OCI-LY7 (cell line): ENCODE measurements around the gene BORCS8. TPM values are rescaled to one million over a fixed set of nuclear protein-coding genes. Genes with fewer than 3 reads are reported as not detected.

Source experiments
- BruUV-seq: library from RNA; stranded (reverse); fragments of 400-500 nt; replicated peaks from 2 replicates; lab custom pipeline; 2021; lab: Mats Ljungman, UMichigan
- CTCF ChIA-PET: fragments of 300-600 bp; sonication (Branson Sonifier 250); formaldehyde crosslinking; loops from one replicate; lab custom pipeline; 2022; ENCODE audit warnings: antibody characterized with exemption; ENCODE audit not compliant: unreplicated experiment; lab: Charles Lee
- POLR2A ChIA-PET: fragments of 300-600 bp; sonication (Branson Sonifier 250); formaldehyde crosslinking; loops from one replicate; lab custom pipeline; 2022; ENCODE audit warnings: antibody characterized with exemption; lab: Charles Lee
- DNase-seq: peaks from one replicate; pipeline ENCODE4 v3.0.0-alpha.2; 2015; ENCODE audit warnings: low spot score
- H2AFZ ChIP-seq: fragments of 200-600 bp; sonication (generic), shearing (Covaris generic); 2 replicates; pipeline ENCODE4 v1.6.1; 2014; ENCODE audit warnings: mild to moderate bottlenecking, antibody characterized with exemption, low read length, moderate library complexity
- H3K27ac ChIP-seq: fragments of 200-600 bp; sonication (generic); 2 replicates; pipeline ENCODE4 v1.5.1; 2014; ENCODE audit warnings: mixed run types, low read depth, mild to moderate bottlenecking, moderate library complexity, low read length, inconsistent platforms; ENCODE audit not compliant: poor library complexity, severe bottlenecking
- H3K36me3 ChIP-seq: fragments of 200-600 bp; sonication (generic); 2 replicates; pipeline ENCODE4 v1.6.1; 2014; ENCODE audit warnings: mild to moderate bottlenecking, antibody characterized with exemption, low read length, moderate library complexity, mixed read lengths; ENCODE audit not compliant: insufficient read depth
- H3K4me1 ChIP-seq: fragments of 200-600 bp; sonication (generic); 2 replicates; pipeline ENCODE4 v1.5.1; 2014; ENCODE audit warnings: mild to moderate bottlenecking, low read length; ENCODE audit not compliant: insufficient read depth, poor library complexity, severe bottlenecking
- H3K4me2 ChIP-seq: fragments of 200-600 bp; sonication (generic); 2 replicates; pipeline ENCODE4 v1.6.1; 2014; ENCODE audit warnings: mild to moderate bottlenecking, low read length
- H3K4me3 ChIP-seq: fragments of 200-600 bp; sonication (generic); 2 replicates; pipeline ENCODE4 v1.5.1; 2014; ENCODE audit warnings: mild to moderate bottlenecking, low read depth, low read length; ENCODE audit not compliant: poor library complexity, severe bottlenecking
- H3K79me2 ChIP-seq: fragments of 200-600 bp; sonication (generic); 2 replicates; pipeline ENCODE4 v1.6.1; 2016; ENCODE audit warnings: low read depth, mild to moderate bottlenecking, low read length, moderate library complexity, mixed read lengths; ENCODE audit not compliant: insufficient read depth
- H3K9me2 ChIP-seq: fragments of 200-600 bp; sonication (generic); 2 replicates; pipeline ENCODE4 v1.6.1; 2016; ENCODE audit warnings: mild to moderate bottlenecking, low read length, mixed read lengths; ENCODE audit not compliant: insufficient read depth
- H3K9me3 ChIP-seq: fragments of 200-600 bp; sonication (generic); 2 replicates; pipeline ENCODE4 v1.6.1; 2014; ENCODE audit warnings: mild to moderate bottlenecking, mixed run types, low read length, mixed read lengths
- H4K20me1 ChIP-seq: fragments of 200-600 bp; sonication (generic); 2 replicates; pipeline ENCODE4 v1.6.1; 2014; ENCODE audit warnings: mild to moderate bottlenecking, antibody characterized with exemption, low read length, moderate library complexity, mixed read lengths; ENCODE audit not compliant: insufficient read depth
- EZH2phosphoT487 ChIP-seq: fragments of 200-600 bp; sonication (generic); IDR thresholded peaks from 2 replicates; pipeline ENCODE4 v1.6.1; 2018; ENCODE audit warnings: low read depth, borderline replicate concordance, mild to moderate bottlenecking, mixed run types, antibody characterized with exemption, low read length, moderate library complexity, mixed read lengths
- intact Hi-C: fragments of 100-400 bp; cut with micrococcal nuclease; formaldehyde crosslinking; loops from one replicate; pipeline ENCODE4 v1.10.0; 2022; ENCODE audit not compliant: unreplicated experiment
- total RNA-seq, 2 experiments: library from RNA; depleted of rRNA in 1 of 2; stranded (reverse); fragments of >200 nt in 1 of 2; shearing (Covaris generic) in 1 of 2; gene quantifications; 2 replicates each; pipeline ENCODE4 v1.2.3, GENCODE V29; 2014 to 2022
- TF ChIP-seq, protein P1 (sequence below): fragments of 200-600 bp; sonication (generic); conservative IDR thresholded peaks from 2 replicates; pipeline ENCODE4 v1.5.1; 2014; ENCODE audit warnings: mild to moderate bottlenecking, antibody characterized with exemption, low read length, moderate library complexity, mixed read lengths

The BORCS8 gene
- total RNA-seq, 2 experiments from 2014 or later, result 39.8 to 40.2 TPM

DNA sequence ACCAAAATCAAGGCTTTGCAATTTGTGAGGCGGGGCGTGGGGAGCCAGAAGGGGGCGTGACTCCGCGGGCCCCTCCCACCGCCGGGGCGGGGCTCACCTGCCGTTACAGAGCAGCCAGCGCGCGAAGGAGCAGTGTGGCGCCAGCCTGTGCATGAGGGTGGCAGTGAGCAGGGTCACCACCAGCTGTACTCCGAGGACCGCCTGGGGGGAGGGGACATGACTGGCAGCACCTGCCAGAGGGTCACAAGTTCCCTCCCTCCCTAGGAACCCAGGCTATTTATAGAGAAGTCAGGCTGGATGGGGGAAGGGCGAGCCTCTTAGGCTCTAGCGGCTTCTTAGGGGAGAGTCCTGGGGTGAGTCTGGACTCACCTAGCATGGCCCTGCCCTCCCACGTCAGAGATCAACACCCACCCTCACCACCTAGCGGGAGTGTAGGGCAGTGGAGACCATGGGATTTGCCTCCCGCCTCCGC lies 57.2 kb downstream of the BORCS8 start:
- H3K4me2 ChIP-seq, result peak overlapping the region; percentile 35
- intact Hi-C loops, result no loop called here
- POLR2A ChIA-PET, result no interaction called here

DNA sequence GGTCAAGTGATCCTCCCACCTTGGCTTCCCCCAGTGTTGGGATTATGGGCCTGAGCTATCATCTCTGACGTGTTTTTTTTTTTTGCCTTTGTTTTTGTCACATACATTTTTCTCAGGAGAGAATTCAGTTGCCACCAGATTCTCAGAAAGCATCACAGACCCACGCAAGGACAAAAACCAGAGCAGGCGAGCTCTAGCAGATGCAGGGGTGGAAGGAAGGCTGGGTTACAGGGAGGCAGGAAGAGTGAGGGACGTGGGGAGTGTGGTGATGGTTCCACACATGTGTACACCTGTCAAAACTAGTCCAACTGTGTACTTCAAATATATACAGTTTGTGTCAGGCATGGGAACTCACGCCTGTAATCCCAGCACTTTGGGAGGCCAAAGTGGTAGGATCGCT lies 58.0 kb downstream of the BORCS8 start:
- DNase-seq, result no peak
- ChIA-PET POLR2A (interaction anchor here (0.7 kb wide), 1 partner anchor 30 kb away, joined by 3 read pairs; no protein-coding TSS in a partner anchor), CTCF (no interaction called here)
- no peak overlapping the region for H3K4me2 ChIP-seq
- H3K27ac ChIP-seq, result no peak overlapping the region
- H3K4me3 ChIP-seq, result no peak overlapping the region
- intact Hi-C loops, result no loop called here
- BruUV-seq, result no TSS peak
- H4K20me1 ChIP-seq, result no peaks in the 10 kb centered on the region
- peaks cover 10% of the 10 kb centered on the region; the same call in 1 of the 2 replicates for H3K79me2 ChIP-seq
- H3K4me1 ChIP-seq, result peaks cover 15% of the 10 kb centered on the region
- peaks cover 5% of the 10 kb centered on the region; the same call in 1 of the 2 replicates for H3K9me3 ChIP-seq
- H3K36me3 ChIP-seq, result peaks cover 33% of the 10 kb centered on the region
- TF ChIP-seq, protein P1, sequence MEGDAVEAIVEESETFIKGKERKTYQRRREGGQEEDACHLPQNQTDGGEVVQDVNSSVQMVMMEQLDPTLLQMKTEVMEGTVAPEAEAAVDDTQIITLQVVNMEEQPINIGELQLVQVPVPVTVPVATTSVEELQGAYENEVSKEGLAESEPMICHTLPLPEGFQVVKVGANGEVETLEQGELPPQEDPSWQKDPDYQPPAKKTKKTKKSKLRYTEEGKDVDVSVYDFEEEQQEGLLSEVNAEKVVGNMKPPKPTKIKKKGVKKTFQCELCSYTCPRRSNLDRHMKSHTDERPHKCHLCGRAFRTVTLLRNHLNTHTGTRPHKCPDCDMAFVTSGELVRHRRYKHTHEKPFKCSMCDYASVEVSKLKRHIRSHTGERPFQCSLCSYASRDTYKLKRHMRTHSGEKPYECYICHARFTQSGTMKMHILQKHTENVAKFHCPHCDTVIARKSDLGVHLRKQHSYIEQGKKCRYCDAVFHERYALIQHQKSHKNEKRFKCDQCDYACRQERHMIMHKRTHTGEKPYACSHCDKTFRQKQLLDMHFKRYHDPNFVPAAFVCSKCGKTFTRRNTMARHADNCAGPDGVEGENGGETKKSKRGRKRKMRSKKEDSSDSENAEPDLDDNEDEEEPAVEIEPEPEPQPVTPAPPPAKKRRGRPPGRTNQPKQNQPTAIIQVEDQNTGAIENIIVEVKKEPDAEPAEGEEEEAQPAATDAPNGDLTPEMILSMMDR, result no peak
- TF ChIP-seq EZH2phosphoT487, result no peak
- no peak overlapping the region for H2AFZ ChIP-seq
- no peaks in the 10 kb centered on the region for H3K9me2 ChIP-seq

More for the DNA sequence above, 57.2 kb downstream of the BORCS8 start:
- no peak overlapping the region for H2AFZ ChIP-seq
- no peak overlapping the region for H3K27ac ChIP-seq
- H3K36me3 ChIP-seq, result peaks cover 33% of the 10 kb centered on the region
- no peak overlapping the region for H3K4me3 ChIP-seq
- TF ChIP-seq EZH2phosphoT487, result no peak
- TF ChIP-seq, protein P1, result 0 out of 2 replicates have a peak, but pooled peaks have one; percentile 12
- peaks cover 15% of the 10 kb centered on the region for H3K4me1 ChIP-seq
- peaks cover 10% of the 10 kb centered on the region; the same call in 1 of the 2 replicates for H3K79me2 ChIP-seq
- no TSS peak for BruUV-seq
- CTCF ChIA-PET, result no interaction called here
- DNase-seq, result peak; percentile 52
- H3K9me3 ChIP-seq, result peaks cover 5% of the 10 kb centered on the region; the same call in 1 of the 2 replicates
- no peaks in the 10 kb centered on the region for H4K20me1 ChIP-seq
- H3K9me2 ChIP-seq, result no peaks in the 10 kb centered on the region

DNA sequence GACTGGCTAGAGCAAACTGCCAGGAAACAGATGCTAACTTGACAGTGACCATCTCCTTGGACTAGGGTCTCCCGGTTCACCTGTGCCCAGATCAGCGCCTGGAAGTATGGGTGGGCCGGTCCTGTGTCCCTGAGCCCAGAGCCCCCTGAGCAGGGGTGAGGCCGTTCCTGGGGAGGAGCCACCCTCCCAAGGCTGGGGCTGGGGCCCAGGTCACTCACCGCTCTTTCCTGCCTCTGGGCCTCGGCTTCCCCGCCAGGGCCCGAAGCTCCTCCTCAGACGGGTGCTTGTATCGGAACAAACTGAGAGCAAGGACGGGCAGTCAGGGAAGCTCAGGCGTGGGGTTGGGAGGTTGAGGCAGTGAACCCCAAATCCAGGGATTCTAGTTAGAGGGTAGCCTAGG lies 59.0 kb downstream of the BORCS8 start:
- CTCF ChIA-PET, result no interaction called here
- no peak overlapping the region for H2AFZ ChIP-seq
- no peak overlapping the region for H3K4me2 ChIP-seq
- no peak for DNase-seq
- TF ChIP-seq, protein P1, result no peak
- no peak for TF ChIP-seq EZH2phosphoT487
- no peaks in the 10 kb centered on the region for H3K9me2 ChIP-seq
- H3K4me3 ChIP-seq, result no peak overlapping the region
- no TSS peak for BruUV-seq
- H3K36me3 ChIP-seq, result peaks cover 37% of the 10 kb centered on the region
- H3K79me2 ChIP-seq, result peaks cover 9% of the 10 kb centered on the region; the same call in 1 of the 2 replicates
- POLR2A ChIA-PET, result interaction anchor here (0.6 kb wide), 1 partner anchor 19 kb away, joined by 4 read pairs; no protein-coding TSS in a partner anchor
- peaks cover 15% of the 10 kb centered on the region for H3K4me1 ChIP-seq
- intact Hi-C loops, result no loop called here
- no peak overlapping the region for H3K27ac ChIP-seq
- H4K20me1 ChIP-seq, result no peaks in the 10 kb centered on the region
- H3K9me3 ChIP-seq, result peaks cover 5% of the 10 kb centered on the region; the same call in 1 of the 2 replicates
